Left lung (tissue), 14 donors: ENCODE results near the gene HOXA10. TPM values are rescaled to one million over a fixed set of nuclear protein-coding genes. Genes with fewer than 3 reads are reported as not detected.

Experiments
- ATAC-seq: fragments of 200-7000 bp; cut with Tn5 transposase; one replicate; pipeline ENCODE4 v1.9.1; 2020; ENCODE audit warnings: moderate library complexity
- DNase-seq, 4 donors: peaks; one replicate each; pipeline ENCODE4 v3.0.0-alpha.2; 2013 to 2020
- H3K27ac ChIP-seq, 2 donors: fragments of 200-600 bp; sonication (generic) in 1 of 2; one replicate each; pipeline versions ENCODE4 v1.5.0 to v1.8.0; 2020 to 2021
- H3K27me3 ChIP-seq, 2 donors: fragments of 200-600 bp; sonication (generic) in 1 of 2; one replicate each; pipeline versions ENCODE4 v1.5.0 to v1.8.0; 2020 to 2021
- H3K36me3 ChIP-seq, 2 donors: fragments of 200-600 bp; sonication (generic) in 1 of 2; one replicate each; pipeline versions ENCODE4 v1.5.0 to v1.8.0; 2020 to 2021
- H3K4me1 ChIP-seq, 2 donors: fragments of 200-600 bp; one replicate each; pipeline ENCODE4 v1.8.0; 2021
- H3K4me3 ChIP-seq, 2 donors: fragments of 200-600 bp; sonication (generic) in 1 of 2; one replicate each; pipeline versions ENCODE4 v1.5.0 to v1.8.0; 2020 to 2021; ENCODE audit warnings: mild to moderate bottlenecking in 1 of 2
- H3K9me3 ChIP-seq, 2 donors: fragments of 200-600 bp; sonication (generic) in 1 of 2; one replicate each; pipeline versions ENCODE4 v1.5.0 to v1.8.0; 2020 to 2021
- CTCF ChIP-seq, 2 donors: fragments of 200-600 bp; sonication (generic) in 1 of 2; IDR thresholded peaks; one replicate each; pipeline versions ENCODE4 v1.5.0 to v1.8.0; 2021; ENCODE audit warnings: antibody characterized with exemption in 2 of 2
- intact Hi-C, 2 donors: fragments of 100-400 bp; cut with DNase I; formaldehyde crosslinking; loops; one replicate each; pipeline versions ENCODE4 v1.11.2 to v1.14.2; 2022
- long read RNA-seq, 12 donors: library from polyadenylated mRNA in 2 of 12; unstranded in 2 of 12; transcript quantifications; one replicate each; pipeline ENCODE4 v2.0.0 and lab custom pipeline, GENCODE V29; 2019 to 2026
- polyA plus RNA-seq, 6 donors: library from polyadenylated mRNA; unstranded; fragments of 120-200 nt; gene quantifications; one replicate each; pipeline ENCODE4 v1.2.1, GENCODE V29; 2013; ENCODE audit not compliant: insufficient read length in 6 of 6
- total RNA-seq, 2 donors: library from RNA; stranded (reverse); fragmentation: NEBNext Ultra II Directional; extraction: Animal tissue kit (Norgen Biotek cat#: 25700); gene quantifications; one replicate each; pipeline ENCODE4 v1.2.1, GENCODE V29; 2021
- donor health status: DM: no; HTN: yes; CAD: no.
- donor health status: DM: no; HTN: no; CAD: no.

Gene HOXA10
- under 1 TPM; 0.42 to 0.55 TPM for total RNA-seq
- polyA plus RNA-seq = 1 to 10 TPM in 1 of 6 donors, under 1 TPM in 4, not detected in 1; 0.34 to 1.3 (median 0.40) TPM
- long read RNA-seq, donor 1, partial matches to known transcripts = 0 of 1 reads
- long read RNA-seq, donor 1, other reads (novel, unspliced or antisense) = 0 of 1 reads
- long read RNA-seq, donor 2, partial matches to known transcripts = 0 of 1 reads
- long read RNA-seq, donor 2, other reads (novel, unspliced or antisense) = 0 of 1 reads
- long read RNA-seq, donor 3 = 0 reads
- long read RNA-seq, donor 4, partial matches to known transcripts = 0 of 2 reads
- long read RNA-seq, donor 4, other reads (novel, unspliced or antisense) = 0 of 2 reads
- long read RNA-seq, donor 5 = 0 reads
- long read RNA-seq, donor 6 = 0 reads
- long read RNA-seq, donor 7 = 0 reads
- long read RNA-seq, donor 8 = 0 reads
- long read RNA-seq, donor 9 = 0 reads
- long read RNA-seq, donor 10, partial matches to known transcripts = 0 of 1 reads
- long read RNA-seq, donor 10, other reads (novel, unspliced or antisense) = 0 of 1 reads
- long read RNA-seq, donor 11 = 0 reads
- long read RNA-seq, donor 12 = 0 reads

- Histone ChIP-seq H3K4me3 (peak within 1 kb of the TSS; percentile 12 to 47), H3K27ac (no peak within 1 kb of the TSS), H3K36me3 (no peaks in the 10 kb centered on the region), H3K4me1 (peaks cover 0 to 44% of the 10 kb centered on the region in 2 donors), H3K27me3 (peaks cover 100% of the 10 kb centered on the region in 2 donors), H3K9me3 (no peaks in the 10 kb centered on the region)
- DNase-seq (peak in 1 of 4 donors; percentile 22), ATAC-seq (no peak)
- intact Hi-C loops = no loop called here
- TF ChIP-seq CTCF (IDR thresholded peaks at IDR 0.05) = no peak
These were observed at the start of gene HOXA10 for GRCh38 chr7:27173956-27174873. TSS of gene HOXA10 (minus strand) at chr7:27174320. CDS start at chr7:27174306, 14 bp downstream.

GRCh38 chr7:27221201-27221797 is 47.2 kb upstream of the HOXA10 start:
- intact Hi-C loops = no loop called here
- ATAC-seq = no peak
- H3K4me1 ChIP-seq = peaks cover 0 to 7% of the 10 kb centered on the region in 2 donors
- no peak overlapping the region for H3K27ac ChIP-seq
- no peak overlapping the region for H3K4me3 ChIP-seq
- no peaks in the 10 kb centered on the region for H3K9me3 ChIP-seq
- no peak for TF ChIP-seq CTCF (IDR thresholded peaks at IDR 0.05)
- DNase-seq = no peak
- H3K36me3 ChIP-seq = no peaks in the 10 kb centered on the region
- H3K27me3 ChIP-seq = peaks cover 86 to 100% of the 10 kb centered on the region in 2 donors

- no peaks in the 10 kb centered on the region for H3K36me3 ChIP-seq
- H3K9me3 ChIP-seq = no peaks in the 10 kb centered on the region
- peaks cover 0 to 7% of the 10 kb centered on the region in 2 donors for H3K4me1 ChIP-seq
- intact Hi-C loops = no loop called here
- H3K27ac ChIP-seq = no peak overlapping the region
- no peak for TF ChIP-seq CTCF (IDR thresholded peaks at IDR 0.05)
- DNase-seq (no peak), ATAC-seq (peak; percentile 15)
- peaks cover 86 to 100% of the 10 kb centered on the region in 2 donors for H3K27me3 ChIP-seq
- H3K4me3 ChIP-seq = no peak overlapping the region
These were observed 46.4 kb upstream of the HOXA10 start for GRCh38 chr7:27220440-27220955.

GRCh38 chr7:27219821-27220220 is 45.7 kb upstream of the HOXA10 start:
- peaks cover 86 to 100% of the 10 kb centered on the region in 2 donors for H3K27me3 ChIP-seq
- no peak for DNase-seq

More at GRCh38 chr7:27219821-27220220, 45.7 kb upstream of the HOXA10 start:
- no peak for ATAC-seq
- Histone ChIP-seq H3K9me3 (no peaks in the 10 kb centered on the region), H3K36me3 (no peaks in the 10 kb centered on the region), H3K27ac (no peak overlapping the region), H3K4me1 (peaks cover 0 to 7% of the 10 kb centered on the region in 2 donors), H3K4me3 (no peak overlapping the region)
- intact Hi-C loops = no loop called here
- no peak for TF ChIP-seq CTCF (IDR thresholded peaks at IDR 0.05)
